Sigmoid colon (tissue), 4 donors: ENCODE measurements around the gene SREBF1.

Experiments
- CTCF ChIP-seq, 4 experiments: fragments of 450-650 bp in 3 of 4; fragments of 200-600 bp in 1 of 4; IDR thresholded peaks; one replicate each; pipeline ENCODE4 v1.5.1; 2016 to 2019; ENCODE audit warnings: antibody characterized with exemption in 4 of 4, mild to moderate bottlenecking in 3 of 4, moderate library complexity in 2 of 4
- EP300 ChIP-seq, 4 donors: sonication (generic); formaldehyde crosslinking; IDR thresholded peaks; one replicate each; pipeline ENCODE4 v1.6.1; 2017; ENCODE audit warnings: antibody characterized with exemption in 4 of 4
- POLR2A ChIP-seq, 2 donors: fragments of 450-650 bp; IDR thresholded peaks; one replicate each; pipeline ENCODE4 v1.6.1; 2016; ENCODE audit warnings: antibody characterized with exemption in 2 of 2, mild to moderate bottlenecking in 2 of 2, moderate library complexity in 2 of 2
- POLR2AphosphoS5 ChIP-seq, 4 donors: sonication (generic); formaldehyde crosslinking; IDR thresholded peaks; one replicate each; pipeline ENCODE4 v1.6.1; 2017; ENCODE audit warnings: antibody characterized with exemption in 4 of 4

GRCh38 chr17:17763136-17763535 is 73.7 kb downstream of the SREBF1 start:
- TF ChIP-seq CTCF (IDR thresholded peaks at IDR 0.05) (no peak), POLR2AphosphoS5 (IDR thresholded peaks at IDR 0.05) (no peak), POLR2A (IDR thresholded peaks at IDR 0.05) (no peak), EP300 (IDR thresholded peaks at IDR 0.05) (no peak)
